ENCODE results near the gene STIMATE. TPM values are rescaled to one million over a fixed set of nuclear protein-coding genes. Genes with fewer than 3 reads are reported as not detected.

The STIMATE gene
- total RNA-seq, 3 donors from 2014 or later = 20.0 to 26.0 (median 25.6) TPM

DNA sequence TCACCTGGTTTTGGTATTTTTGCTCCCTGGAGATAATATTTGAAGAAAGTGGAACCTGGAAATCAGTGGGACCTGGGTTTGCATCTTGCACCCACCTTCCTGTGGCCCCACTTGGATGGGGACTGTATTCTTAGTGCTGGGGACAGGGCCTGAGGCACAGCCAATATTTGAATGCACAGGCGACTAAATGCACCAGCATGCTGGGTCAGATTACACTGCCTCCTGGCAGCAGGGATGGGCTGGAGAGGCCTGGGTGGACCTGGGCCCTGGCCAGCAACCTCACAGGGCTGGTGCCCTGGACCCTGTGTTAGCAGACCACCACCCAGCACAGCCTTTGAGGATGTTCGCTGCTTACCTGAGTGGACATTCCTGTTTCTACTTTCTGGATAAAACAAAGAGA is 77.4 kb downstream of the STIMATE start:
- DNase-seq (no peak), ATAC-seq (no peak)
- Mint-ChIP-seq H3K4me3 (no peak overlapping the region), H3K9me3 (no peaks in the 10 kb centered on the region), H3K36me3 (ENCODE audit: insufficient read depth) (no peaks in the 10 kb centered on the region), H3K4me1 (ENCODE audit: low read depth) (no peaks in the 10 kb centered on the region), H3K27me3 (ENCODE audit: low read depth) (no peaks in the 10 kb centered on the region)

DNA sequence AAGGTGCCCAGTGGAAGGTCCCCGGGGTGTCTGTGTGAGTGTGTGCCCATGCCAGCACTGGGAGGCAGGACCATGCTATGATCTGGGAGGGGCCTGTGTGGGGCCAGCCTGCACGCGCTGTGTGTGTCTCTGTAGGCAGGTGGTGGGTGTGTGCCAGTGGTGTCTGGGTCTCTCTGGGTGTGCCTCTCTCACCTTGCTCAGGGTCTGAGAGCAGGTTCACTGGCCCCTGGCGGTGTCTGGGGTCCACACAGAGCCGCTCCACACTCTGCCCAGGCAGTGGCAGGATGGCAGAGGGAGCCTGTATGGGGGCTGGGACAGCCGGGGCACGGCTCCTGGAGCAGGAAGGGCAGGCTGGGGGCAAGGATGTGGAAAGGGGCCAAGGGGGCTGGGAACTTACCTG is 79.5 kb downstream of the STIMATE start:
- Mint-ChIP-seq H3K4me1 (ENCODE audit: low read depth) (no peaks in the 10 kb centered on the region), H3K36me3 (ENCODE audit: insufficient read depth) (no peaks in the 10 kb centered on the region), H3K4me3 (no peak overlapping the region), H3K27me3 (ENCODE audit: low read depth) (no peaks in the 10 kb centered on the region), H3K9me3 (no peaks in the 10 kb centered on the region)
- no peak for ATAC-seq
- no peak for DNase-seq

DNA sequence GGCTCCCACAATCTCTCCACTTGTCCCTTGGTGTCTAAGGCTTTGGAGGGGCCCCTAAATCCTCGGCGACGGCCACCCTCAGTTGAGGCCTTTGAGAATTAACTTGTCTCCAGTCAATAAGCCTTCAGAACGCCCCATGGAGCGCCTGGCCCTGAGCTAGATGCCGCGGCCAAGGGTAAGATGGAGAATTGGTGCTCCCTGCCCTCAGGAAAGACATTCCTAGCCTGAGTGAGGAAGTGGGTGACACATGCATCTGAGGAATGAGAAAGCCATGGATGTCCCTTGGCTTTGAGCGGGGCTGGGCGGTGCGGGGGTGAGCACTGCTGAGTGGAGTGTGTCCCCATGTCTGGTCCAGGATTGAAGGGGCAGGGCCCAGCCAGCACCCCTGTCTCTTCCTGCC is 80.1 kb downstream of the STIMATE start:
- DNase-seq = no peak
- Mint-ChIP-seq H3K27me3 (ENCODE audit: low read depth) (no peaks in the 10 kb centered on the region), H3K4me3 (no peak overlapping the region), H3K9me3 (no peaks in the 10 kb centered on the region), H3K4me1 (ENCODE audit: low read depth) (no peaks in the 10 kb centered on the region), H3K36me3 (ENCODE audit: insufficient read depth) (no peaks in the 10 kb centered on the region)
- no peak for ATAC-seq

DNA sequence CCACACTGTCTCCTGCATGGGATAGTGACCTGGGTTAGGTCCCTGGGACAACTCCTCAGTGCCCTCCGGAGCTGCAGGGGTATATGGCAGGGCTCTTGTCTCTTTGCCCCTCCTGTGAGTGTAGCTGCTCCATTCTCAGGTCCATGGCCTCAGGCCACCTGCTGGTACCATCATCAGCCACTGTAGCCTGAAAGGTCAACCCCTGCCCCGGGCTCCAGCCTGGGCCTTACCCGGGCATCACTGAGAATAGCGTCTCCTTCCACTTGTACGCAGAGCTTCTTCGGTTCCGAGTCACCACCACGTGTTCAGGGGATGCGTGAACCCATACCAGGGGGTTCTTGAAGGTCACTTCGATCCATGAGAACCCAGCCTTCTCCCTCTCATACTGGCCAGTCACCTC is 80.7 kb downstream of the STIMATE start:
- H3K9me3 Mint-ChIP-seq = no peaks in the 10 kb centered on the region

DNA sequence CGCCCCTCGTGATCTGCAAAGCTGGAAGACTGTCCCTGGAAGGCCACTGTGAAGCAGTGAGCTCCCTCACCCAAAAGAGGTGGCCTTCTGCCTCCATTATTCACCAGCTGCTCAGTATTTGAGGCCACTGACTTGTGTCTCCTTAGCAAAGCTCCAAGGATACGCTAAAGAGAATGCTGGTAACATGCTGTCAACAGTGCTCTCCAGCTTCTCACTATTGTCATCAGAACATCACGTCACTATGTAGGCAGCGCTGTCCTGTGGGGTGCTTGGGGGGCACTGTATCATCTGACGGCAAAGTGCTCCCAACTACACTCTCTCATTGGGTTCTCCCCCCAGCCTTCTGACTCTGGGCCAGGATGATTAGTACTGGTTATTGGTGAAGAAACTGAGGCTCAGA is 81.1 kb downstream of the STIMATE start:
- no peaks in the 10 kb centered on the region for H3K9me3 Mint-ChIP-seq
- no peaks in the 10 kb centered on the region for H3K4me1 Mint-ChIP-seq (ENCODE audit: low read depth)
- ATAC-seq (no peak), DNase-seq (no peak)
- H3K36me3 Mint-ChIP-seq (ENCODE audit: insufficient read depth) = no peaks in the 10 kb centered on the region
- H3K4me3 Mint-ChIP-seq = no peak overlapping the region
- no peaks in the 10 kb centered on the region for H3K27me3 Mint-ChIP-seq (ENCODE audit: low read depth)

More for the DNA sequence above, 80.7 kb downstream of the STIMATE start:
- DNase-seq = no peak
- Mint-ChIP-seq H3K27me3 (ENCODE audit: low read depth) (no peaks in the 10 kb centered on the region), H3K4me1 (ENCODE audit: low read depth) (no peaks in the 10 kb centered on the region), H3K36me3 (ENCODE audit: insufficient read depth) (no peaks in the 10 kb centered on the region), H3K4me3 (no peak overlapping the region)
- ATAC-seq = no peak

DNA sequence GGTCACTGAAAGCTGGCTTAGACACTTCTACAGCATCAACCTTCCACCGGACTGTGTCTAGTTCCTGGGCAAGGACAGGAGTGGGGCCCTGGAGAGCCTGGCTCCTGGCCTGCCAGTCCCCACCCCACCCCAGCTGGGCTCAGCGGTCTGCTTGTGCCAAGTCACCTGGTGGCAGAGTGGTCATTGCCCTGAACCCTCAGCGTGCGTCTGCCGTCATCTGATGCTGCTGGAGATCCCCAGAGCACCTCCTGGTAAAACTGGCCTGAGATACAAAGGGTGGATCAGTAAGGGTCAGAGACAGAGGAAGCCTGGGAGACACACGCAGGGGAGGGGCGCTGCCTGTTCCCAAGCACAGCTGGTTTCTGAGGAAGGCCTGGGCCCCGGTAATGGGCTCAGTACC is 83.5 kb downstream of the STIMATE start:
- Mint-ChIP-seq H3K4me3 (no peak overlapping the region), H3K4me1 (ENCODE audit: low read depth) (peaks cover 2% of the 10 kb centered on the region), H3K9me3 (no peaks in the 10 kb centered on the region), H3K36me3 (ENCODE audit: insufficient read depth) (no peaks in the 10 kb centered on the region), H3K27me3 (ENCODE audit: low read depth) (no peaks in the 10 kb centered on the region)
- no peak for ATAC-seq
- no peak for DNase-seq

DNA sequence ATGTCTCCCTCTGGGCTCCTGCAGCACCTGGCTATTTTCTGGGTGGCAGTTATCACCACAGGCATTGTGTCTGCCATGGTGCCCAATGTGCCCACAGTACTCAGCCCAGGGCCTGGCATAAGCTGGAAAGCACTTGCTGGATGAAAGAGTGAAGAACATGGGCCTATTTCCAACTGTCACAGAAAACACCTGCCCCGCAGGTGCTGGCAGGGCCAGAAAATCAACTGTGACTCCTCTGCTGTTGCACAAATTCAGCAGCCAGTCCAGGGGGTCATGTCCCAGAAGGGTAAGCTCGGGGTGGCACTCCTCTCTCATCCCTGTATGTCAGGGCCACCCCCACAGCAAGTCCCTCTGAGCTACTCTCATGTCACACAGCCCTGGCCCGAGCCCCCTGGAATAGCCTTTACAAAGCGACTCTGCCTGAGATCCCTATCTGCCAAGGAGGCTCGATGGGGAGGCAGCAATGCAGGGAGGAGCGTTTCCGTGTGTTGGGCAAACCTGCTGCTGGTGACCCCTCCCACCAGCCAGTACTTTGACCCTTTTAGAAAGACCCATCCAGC is 85.8 kb downstream of the STIMATE start:
- Mint-ChIP-seq H3K27me3 (ENCODE audit: low read depth) (no peaks in the 10 kb centered on the region), H3K4me1 (ENCODE audit: low read depth) (peaks cover 2% of the 10 kb centered on the region), H3K4me3 (no peak overlapping the region), H3K9me3 (no peaks in the 10 kb centered on the region), H3K36me3 (ENCODE audit: insufficient read depth) (no peaks in the 10 kb centered on the region)
- DNase-seq = no peak
- no peak for ATAC-seq

DNA sequence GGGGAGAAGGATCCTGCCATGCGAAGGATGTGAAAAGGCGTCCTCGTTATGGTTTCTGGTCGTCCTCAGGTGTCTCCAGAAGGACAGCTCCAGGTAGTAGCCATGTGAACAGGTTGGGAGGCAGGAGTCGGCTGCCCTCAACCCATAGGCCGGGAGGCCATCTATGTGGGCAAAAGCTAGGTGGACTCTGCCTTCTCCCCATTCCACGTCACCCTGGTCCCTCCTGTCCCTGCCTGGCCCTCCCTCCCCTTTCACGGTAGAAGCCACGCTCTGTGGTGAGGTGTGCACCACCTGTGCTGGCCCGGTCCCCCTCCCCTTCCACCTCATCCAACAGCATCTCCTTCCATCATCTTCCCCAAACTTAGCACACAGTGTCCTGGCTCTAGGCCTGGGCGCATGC is 86.4 kb downstream of the STIMATE start:
- Mint-ChIP-seq H3K9me3 (no peaks in the 10 kb centered on the region), H3K27me3 (ENCODE audit: low read depth) (no peaks in the 10 kb centered on the region), H3K36me3 (ENCODE audit: insufficient read depth) (no peaks in the 10 kb centered on the region), H3K4me3 (no peak overlapping the region), H3K4me1 (ENCODE audit: low read depth) (peaks cover 2% of the 10 kb centered on the region)
- ATAC-seq (no peak), DNase-seq (no peak)

DNA sequence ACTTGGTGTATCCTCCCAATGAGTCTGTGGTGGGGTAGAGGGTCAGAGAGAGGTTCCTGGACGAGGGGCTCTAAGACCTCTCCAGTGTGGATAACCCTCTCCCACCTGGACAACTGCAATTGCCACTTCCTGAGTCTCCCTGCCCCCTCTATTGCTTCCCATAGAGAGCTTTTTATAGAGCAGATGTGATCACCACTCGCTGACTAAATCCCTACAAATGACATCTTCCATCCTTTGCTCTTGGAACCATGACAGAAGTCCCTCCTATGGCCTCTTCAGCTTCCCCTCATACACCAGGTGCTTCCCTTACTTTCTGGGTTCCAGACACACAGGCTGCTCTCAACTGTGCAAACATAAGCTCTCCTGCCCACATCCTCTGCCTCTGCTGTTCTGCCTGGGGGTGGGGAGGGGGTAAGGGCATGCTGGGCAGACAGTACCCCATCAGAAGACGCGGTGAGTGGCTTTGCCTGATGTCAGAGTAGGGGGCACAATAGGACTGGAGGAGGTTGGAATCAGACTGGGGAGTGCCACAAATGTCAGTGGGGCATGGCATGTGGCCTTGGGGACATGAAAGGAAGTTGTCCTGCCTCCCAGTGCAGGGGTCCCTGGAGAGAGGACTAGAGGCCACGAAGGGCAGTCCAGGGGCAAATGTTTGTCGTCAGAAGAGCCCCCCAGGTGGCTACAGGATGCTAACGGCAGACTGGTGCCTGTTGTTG is 87.5 kb downstream of the STIMATE start:
- Mint-ChIP-seq H3K9me3 (no peaks in the 10 kb centered on the region), H3K4me1 (ENCODE audit: low read depth) (peaks cover 2% of the 10 kb centered on the region), H3K27me3 (ENCODE audit: low read depth) (no peaks in the 10 kb centered on the region), H3K4me3 (no peak overlapping the region), H3K36me3 (ENCODE audit: insufficient read depth) (no peaks in the 10 kb centered on the region)
- DNase-seq (no peak), ATAC-seq (no peak)

DNA sequence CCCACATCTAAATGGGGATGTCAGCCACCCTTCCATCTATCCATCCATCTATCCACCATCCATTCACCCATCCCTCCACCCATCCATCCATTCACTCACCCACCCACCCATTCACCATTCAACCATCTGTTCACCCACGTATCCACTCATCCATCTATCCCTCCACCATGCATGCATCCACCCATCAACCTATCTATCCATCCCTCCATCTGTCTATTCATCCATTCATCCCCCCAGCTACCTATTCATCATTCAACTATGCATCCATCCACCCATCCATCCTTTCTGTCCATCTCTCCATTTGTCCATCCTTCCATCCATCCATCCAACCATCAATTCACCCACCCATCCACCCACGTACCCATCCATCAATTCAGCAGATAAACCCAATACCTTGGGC is 88.2 kb downstream of the STIMATE start:
- H3K27me3 Mint-ChIP-seq (ENCODE audit: low read depth) = no peaks in the 10 kb centered on the region
- no peaks in the 10 kb centered on the region for H3K36me3 Mint-ChIP-seq (ENCODE audit: insufficient read depth)
- no peak overlapping the region for H3K4me3 Mint-ChIP-seq
- DNase-seq (no peak), ATAC-seq (no peak)
- no peaks in the 10 kb centered on the region for H3K9me3 Mint-ChIP-seq
- H3K4me1 Mint-ChIP-seq (ENCODE audit: low read depth) = peaks cover 2% of the 10 kb centered on the region

DNA sequence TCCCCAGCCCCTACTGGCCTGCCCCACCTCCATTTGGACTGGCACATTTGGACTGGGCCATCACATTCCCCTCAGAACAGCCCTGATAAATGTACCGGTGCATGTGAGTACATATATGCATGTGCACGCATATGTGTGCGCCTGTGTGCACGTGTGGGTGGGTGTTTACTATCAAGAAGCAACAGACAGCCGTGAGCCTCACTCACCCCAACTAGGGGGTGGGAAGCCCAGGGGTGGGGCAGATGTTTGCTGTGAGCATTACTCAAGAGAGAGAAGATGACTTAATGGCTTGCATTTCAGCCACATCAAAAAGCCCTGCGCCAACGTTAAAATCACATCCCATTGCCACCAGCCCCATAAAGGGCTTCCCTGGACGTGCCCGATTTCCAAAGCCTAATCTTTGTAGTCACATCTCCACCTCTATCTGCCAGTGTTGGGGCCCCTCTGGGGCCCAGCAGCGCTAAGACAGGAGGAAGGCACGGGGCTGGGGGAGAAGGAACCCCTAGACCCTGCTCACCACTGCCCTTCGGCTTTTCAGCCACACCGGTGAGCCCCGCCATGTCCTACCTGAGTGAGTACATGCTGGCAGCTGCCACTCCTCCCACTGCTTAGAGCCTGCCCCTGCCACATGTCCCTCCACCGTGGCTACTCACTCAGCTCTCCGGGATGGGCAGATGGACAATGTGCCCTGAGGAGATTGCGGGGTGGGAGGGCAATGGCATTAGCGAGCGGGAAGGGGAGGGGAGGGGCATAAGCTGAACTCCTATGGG is 91.9 kb downstream of the STIMATE start:
- Mint-ChIP-seq H3K4me1 (ENCODE audit: low read depth) (peaks cover 2% of the 10 kb centered on the region), H3K4me3 (no peak overlapping the region)
- no peak for ATAC-seq

DNA sequence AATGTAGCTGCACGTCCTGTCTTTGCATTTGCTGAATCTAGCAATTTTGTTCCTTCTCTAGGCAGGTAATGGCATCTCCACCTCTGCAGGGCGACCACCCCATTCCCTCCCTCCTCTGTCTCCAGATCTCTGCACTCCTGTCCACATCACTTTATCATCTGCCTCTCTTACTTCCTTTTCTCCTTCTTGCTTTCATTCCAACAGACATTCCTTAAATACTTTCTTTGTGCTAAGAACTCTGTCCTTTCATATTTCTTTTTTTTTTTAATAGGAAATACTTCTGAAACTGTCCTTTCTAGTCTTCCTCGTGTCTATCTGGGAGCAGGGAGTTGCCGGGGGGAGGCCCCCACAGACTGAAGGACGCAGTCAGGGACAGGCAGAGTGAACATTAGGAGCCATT is 95.5 kb downstream of the STIMATE start:
- ATAC-seq = no peak
- Mint-ChIP-seq H3K27me3 (ENCODE audit: low read depth) (peaks cover 2% of the 10 kb centered on the region), H3K9me3 (no peaks in the 10 kb centered on the region), H3K4me1 (ENCODE audit: low read depth) (no peaks in the 10 kb centered on the region), H3K4me3 (no peak overlapping the region), H3K36me3 (ENCODE audit: insufficient read depth) (no peaks in the 10 kb centered on the region)
- no peak for DNase-seq

More for the DNA sequence above, 91.9 kb downstream of the STIMATE start:
- Mint-ChIP-seq H3K9me3 (no peaks in the 10 kb centered on the region), H3K36me3 (ENCODE audit: insufficient read depth) (no peaks in the 10 kb centered on the region), H3K27me3 (ENCODE audit: low read depth) (peaks cover 2% of the 10 kb centered on the region)
- DNase-seq = no peak

DNA sequence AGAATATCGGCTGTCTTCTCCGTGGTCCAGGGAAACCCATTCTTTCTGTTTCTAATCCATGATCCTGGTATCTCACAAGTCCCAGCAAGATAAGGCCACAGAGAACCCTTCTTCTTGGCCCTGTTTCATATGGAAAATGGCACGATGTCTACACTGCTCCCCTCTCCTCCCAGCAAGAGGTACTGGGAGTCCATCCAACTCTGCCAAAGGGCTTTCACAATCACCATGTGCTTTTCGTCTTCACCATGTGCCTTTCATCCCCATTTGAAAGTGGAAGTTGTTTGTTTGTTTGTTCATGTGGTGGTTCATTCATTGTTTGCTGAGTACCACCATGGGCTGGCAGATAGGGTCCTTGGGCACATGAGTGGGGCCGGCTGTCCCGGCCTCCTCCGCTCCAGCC is 97.3 kb downstream of the STIMATE start:
- Mint-ChIP-seq H3K4me3 (no peak overlapping the region), H3K4me1 (ENCODE audit: low read depth) (no peaks in the 10 kb centered on the region), H3K9me3 (no peaks in the 10 kb centered on the region), H3K27me3 (ENCODE audit: low read depth) (peaks cover 2% of the 10 kb centered on the region), H3K36me3 (ENCODE audit: insufficient read depth) (no peaks in the 10 kb centered on the region)
- ATAC-seq (no peak), DNase-seq (no peak)

DNA sequence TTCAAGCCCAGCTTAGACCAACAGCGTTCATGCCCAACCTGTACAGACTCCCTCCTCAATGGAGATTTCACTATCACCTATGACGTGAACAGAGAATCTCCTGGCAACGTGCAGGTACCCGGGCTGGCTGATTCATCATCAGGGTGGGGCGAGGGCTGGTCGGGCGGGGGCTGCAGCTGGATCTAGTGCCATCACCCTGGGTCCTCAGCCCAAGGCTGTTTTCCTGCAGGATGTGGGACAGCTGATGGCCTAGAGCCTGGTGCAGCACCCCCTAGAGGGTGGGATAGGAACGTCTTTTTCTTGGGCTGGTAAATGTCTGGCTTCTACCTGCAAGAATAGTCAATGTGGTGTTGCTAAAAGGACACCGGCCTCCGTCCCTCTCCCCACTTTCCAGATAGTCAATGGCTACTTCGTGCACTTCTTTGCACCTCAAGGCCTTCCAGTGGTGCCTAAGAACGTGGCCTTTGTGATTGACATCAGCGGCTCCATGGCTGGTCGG is 98.3 kb downstream of the STIMATE start:
- no peak overlapping the region for H3K4me3 Mint-ChIP-seq
- no peaks in the 10 kb centered on the region for H3K36me3 Mint-ChIP-seq (ENCODE audit: insufficient read depth)
- DNase-seq (no peak), ATAC-seq (peak in 1 of 2 donors; percentile 25)
- peaks cover 2% of the 10 kb centered on the region for H3K27me3 Mint-ChIP-seq (ENCODE audit: low read depth)
- no peaks in the 10 kb centered on the region for H3K4me1 Mint-ChIP-seq (ENCODE audit: low read depth)
- H3K9me3 Mint-ChIP-seq = no peaks in the 10 kb centered on the region

All from activated T-cell treated with anti-CD3 and anti-CD28 coated beads, Interleukin-2, amount 50 U/mL, for 4 hours (primary cell).